Sigmoid colon (tissue), 3 donors: Measurements from ENCODE around the gene HERPUD1.

Experiments
- POLR2A ChIP-seq, 2 donors: fragments of 450-650 bp; IDR thresholded peaks; one replicate each; pipeline ENCODE4 v1.6.1; 2016; ENCODE audit warnings: antibody characterized with exemption in 2 of 2, mild to moderate bottlenecking in 2 of 2, moderate library complexity in 2 of 2
- TF ChIP-seq, protein P1 (sequence below), 4 experiments: fragments of 450-650 bp in 3 of 4; fragments of 200-600 bp in 1 of 4; IDR thresholded peaks; one replicate each; pipeline ENCODE4 v1.5.1; 2016 to 2019; ENCODE audit warnings: antibody characterized with exemption in 4 of 4, mild to moderate bottlenecking in 3 of 4, moderate library complexity in 2 of 4

DNA sequence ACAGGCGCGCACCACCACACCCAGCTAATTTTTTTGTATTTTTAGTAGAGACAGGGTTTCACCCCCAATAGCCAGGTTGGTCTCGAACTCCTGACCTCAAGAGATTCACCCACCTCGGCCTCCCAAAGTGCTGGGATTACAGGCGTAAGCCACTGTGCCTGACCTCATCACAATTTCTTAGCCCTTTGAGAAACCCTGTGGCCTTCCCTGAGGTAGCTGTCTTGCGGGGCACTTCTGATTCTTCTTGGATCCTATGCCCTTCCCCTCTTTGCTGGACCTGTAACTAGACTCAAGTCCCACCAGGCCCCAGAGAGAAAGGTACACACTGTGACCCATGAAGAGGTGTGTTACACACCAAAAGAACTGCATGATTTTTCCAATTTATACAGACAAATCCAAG lies 16.3 kb downstream of the HERPUD1 start:
- TF ChIP-seq, protein P1, sequence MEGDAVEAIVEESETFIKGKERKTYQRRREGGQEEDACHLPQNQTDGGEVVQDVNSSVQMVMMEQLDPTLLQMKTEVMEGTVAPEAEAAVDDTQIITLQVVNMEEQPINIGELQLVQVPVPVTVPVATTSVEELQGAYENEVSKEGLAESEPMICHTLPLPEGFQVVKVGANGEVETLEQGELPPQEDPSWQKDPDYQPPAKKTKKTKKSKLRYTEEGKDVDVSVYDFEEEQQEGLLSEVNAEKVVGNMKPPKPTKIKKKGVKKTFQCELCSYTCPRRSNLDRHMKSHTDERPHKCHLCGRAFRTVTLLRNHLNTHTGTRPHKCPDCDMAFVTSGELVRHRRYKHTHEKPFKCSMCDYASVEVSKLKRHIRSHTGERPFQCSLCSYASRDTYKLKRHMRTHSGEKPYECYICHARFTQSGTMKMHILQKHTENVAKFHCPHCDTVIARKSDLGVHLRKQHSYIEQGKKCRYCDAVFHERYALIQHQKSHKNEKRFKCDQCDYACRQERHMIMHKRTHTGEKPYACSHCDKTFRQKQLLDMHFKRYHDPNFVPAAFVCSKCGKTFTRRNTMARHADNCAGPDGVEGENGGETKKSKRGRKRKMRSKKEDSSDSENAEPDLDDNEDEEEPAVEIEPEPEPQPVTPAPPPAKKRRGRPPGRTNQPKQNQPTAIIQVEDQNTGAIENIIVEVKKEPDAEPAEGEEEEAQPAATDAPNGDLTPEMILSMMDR (IDR thresholded peaks at IDR 0.05), result no peak
- TF ChIP-seq POLR2A (IDR thresholded peaks at IDR 0.05), result no peak
